Smooth muscle cell (in vitro differentiated cells): ENCODE measurements around the gene RALA. TPM values are rescaled to one million over a fixed set of nuclear protein-coding genes. Genes with fewer than 3 reads are reported as not detected.
A peak's percentile ranks its signal among the peaks of the same experiment; 100 is the strongest.
"Not testable (repeated sequence)": the region's sequence is repeated elsewhere in the genome, so short reads cannot be mapped to it uniquely, and the experiment has no call there.

ENCODE experiments used
- DNase-seq: peaks from one replicate; lab custom pipeline; 2025; ENCODE audit not compliant: unreplicated experiment; lab: John Stamatoyannopoulos, UW
- H2AFZ ChIP-seq: fragments of 200-600 bp; sonication (generic); 2 replicates; pipeline ENCODE4 v1.6.0; 2016; ENCODE audit warnings: antibody characterized with exemption, low read depth, mild to moderate bottlenecking
- H3F3A ChIP-seq: fragments of 200-600 bp; sonication (generic); 2 replicates; pipeline ENCODE4 v1.6.0; 2017; ENCODE audit warnings: antibody characterized with exemption, low read depth
- H3K27ac ChIP-seq: fragments of 200-600 bp; sonication (generic); 2 replicates; pipeline ENCODE4 v1.5.1; 2016; ENCODE audit warnings: low read depth, mild to moderate bottlenecking
- H3K27me3 ChIP-seq: fragments of 200-600 bp; sonication (generic); 2 replicates; pipeline ENCODE4 v1.6.1; 2016; ENCODE audit warnings: low read depth, mild to moderate bottlenecking
- H3K36me3 ChIP-seq: fragments of 200-600 bp; sonication (generic); 2 replicates; pipeline ENCODE4 v1.5.1; 2016; ENCODE audit warnings: low read depth
- H3K4me1 ChIP-seq: fragments of 200-600 bp; sonication (generic); 2 replicates; pipeline ENCODE4 v1.5.1; 2016; ENCODE audit warnings: low read depth
- H3K4me2 ChIP-seq: fragments of 200-600 bp; sonication (generic); 2 replicates; pipeline ENCODE4 v1.6.0; 2016; ENCODE audit warnings: mild to moderate bottlenecking
- H3K4me3 ChIP-seq: fragments of 200-600 bp; sonication (generic); 2 replicates; pipeline ENCODE4 v1.5.1; 2016; ENCODE audit warnings: mild to moderate bottlenecking
- H3K79me2 ChIP-seq: fragments of 200-600 bp; sonication (generic); 2 replicates; pipeline ENCODE4 v1.6.0; 2016; ENCODE audit warnings: low read depth, mild to moderate bottlenecking
- H3K9ac ChIP-seq: fragments of 200-600 bp; sonication (generic); 2 replicates; pipeline ENCODE4 v1.6.0; 2016; ENCODE audit warnings: low read depth
- H3K9me3 ChIP-seq: fragments of 200-600 bp; sonication (generic); replicated peaks from 2 replicates; pipeline ENCODE4 v1.5.1; 2016; ENCODE audit warnings: low read depth
- H4K20me1 ChIP-seq: fragments of 200-600 bp; sonication (generic); 2 replicates; pipeline ENCODE4 v1.6.0; 2016; ENCODE audit warnings: low read depth
- WGBS: methylation state at CpG from one replicate; pipeline ENCODE4 v1.1.7; 2016; ENCODE audit warnings: low lambda C conversion rate; 5-methylcytosine and 5-hydroxymethylcytosine counted together
- polyA plus RNA-seq: library from polyadenylated mRNA; unstranded; fragments of >200 nt; fragmentation: Nextera tagmentation; extraction: Ambion mirVana; gene quantifications from 2 replicates; pipeline ENCODE4 v1.2.1, GENCODE V29; 2016
- total RNA-seq: library from RNA; depleted of rRNA; stranded (reverse); fragments of >200 nt; gene quantifications from 2 replicates; pipeline ENCODE4 v1.2.3, GENCODE V29; 2014
- TF ChIP-seq, protein P1 (sequence below): fragments of 200-600 bp; sonication (generic); IDR thresholded peaks from 2 replicates; pipeline ENCODE4 v1.5.1; 2017; ENCODE audit warnings: borderline replicate concordance, mild to moderate bottlenecking, antibody characterized with exemption; ENCODE audit not compliant: insufficient read depth, poor library complexity, severe bottlenecking

Gene RALA
- total and polyA plus RNA-seq, 2 experiments from 2014 or later: 19.5 to 42.8 TPM

DNA sequence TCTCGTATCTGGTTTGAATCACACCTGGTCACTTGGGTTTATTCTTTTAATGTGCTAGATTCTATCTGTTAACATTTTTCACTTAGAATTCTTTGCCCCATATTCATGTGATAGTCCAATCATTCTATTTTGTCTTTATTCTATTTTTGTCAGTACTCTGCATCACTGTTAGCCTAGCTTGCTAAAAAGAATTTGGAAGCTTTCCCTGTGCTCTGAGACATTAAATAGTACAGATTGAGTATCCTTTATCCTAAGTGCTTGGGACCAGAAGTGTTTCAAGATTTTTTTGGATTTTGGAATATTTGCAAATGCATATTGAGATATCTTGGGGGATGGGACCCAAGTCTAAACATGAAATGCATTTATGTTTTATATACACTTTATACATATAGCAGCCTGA lies 51.0 kb downstream of the RALA start:
- TF ChIP-seq, protein P1, sequence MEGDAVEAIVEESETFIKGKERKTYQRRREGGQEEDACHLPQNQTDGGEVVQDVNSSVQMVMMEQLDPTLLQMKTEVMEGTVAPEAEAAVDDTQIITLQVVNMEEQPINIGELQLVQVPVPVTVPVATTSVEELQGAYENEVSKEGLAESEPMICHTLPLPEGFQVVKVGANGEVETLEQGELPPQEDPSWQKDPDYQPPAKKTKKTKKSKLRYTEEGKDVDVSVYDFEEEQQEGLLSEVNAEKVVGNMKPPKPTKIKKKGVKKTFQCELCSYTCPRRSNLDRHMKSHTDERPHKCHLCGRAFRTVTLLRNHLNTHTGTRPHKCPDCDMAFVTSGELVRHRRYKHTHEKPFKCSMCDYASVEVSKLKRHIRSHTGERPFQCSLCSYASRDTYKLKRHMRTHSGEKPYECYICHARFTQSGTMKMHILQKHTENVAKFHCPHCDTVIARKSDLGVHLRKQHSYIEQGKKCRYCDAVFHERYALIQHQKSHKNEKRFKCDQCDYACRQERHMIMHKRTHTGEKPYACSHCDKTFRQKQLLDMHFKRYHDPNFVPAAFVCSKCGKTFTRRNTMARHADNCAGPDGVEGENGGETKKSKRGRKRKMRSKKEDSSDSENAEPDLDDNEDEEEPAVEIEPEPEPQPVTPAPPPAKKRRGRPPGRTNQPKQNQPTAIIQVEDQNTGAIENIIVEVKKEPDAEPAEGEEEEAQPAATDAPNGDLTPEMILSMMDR: no peak
- H3K79me2 ChIP-seq: peaks cover 49% of the 10 kb centered on the region
- 94% methylated on average over 1 of the region's 1 CpG for WGBS
- H3K36me3 ChIP-seq: no peaks in the 10 kb centered on the region
- H3K9me3 ChIP-seq: no peaks in the 10 kb centered on the region
- H3K27me3 ChIP-seq: no peaks in the 10 kb centered on the region
- H3K4me1 ChIP-seq: peaks cover 10% of the 10 kb centered on the region
- no peak overlapping the region for H3K4me2 ChIP-seq
- no peak overlapping the region for H3K9ac ChIP-seq
- H3K4me3 ChIP-seq: no peak overlapping the region
- H4K20me1 ChIP-seq: peaks cover 89% of the 10 kb centered on the region
- peaks cover 4% of the 10 kb centered on the region for H3F3A ChIP-seq
- H3K27ac ChIP-seq: no peak overlapping the region
- DNase-seq: no peak
- no peak overlapping the region for H2AFZ ChIP-seq

DNA sequence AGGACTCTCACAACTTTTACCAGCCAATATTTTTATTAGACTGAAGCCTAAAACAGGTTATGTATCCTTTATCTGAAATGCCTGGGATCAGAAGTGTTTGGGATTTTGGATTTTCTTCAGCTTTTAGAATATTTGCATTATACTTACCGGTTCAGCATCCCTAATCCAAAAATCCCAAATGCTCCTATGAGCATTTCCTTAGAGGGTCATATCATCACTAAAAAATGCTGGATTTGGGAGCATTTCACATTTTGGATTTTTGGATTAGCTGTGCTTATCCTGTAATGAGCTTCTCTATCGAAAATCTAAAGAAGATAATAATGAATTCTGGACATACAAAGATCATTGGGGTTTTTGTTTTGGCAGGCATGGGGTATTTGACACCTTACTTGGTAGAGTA lies 53.0 kb downstream of the RALA start:
- Histone ChIP-seq H3K4me2 (no peak overlapping the region), H3K27me3 (no peaks in the 10 kb centered on the region), H3K79me2 (peaks cover 49% of the 10 kb centered on the region), H3K4me1 (peaks cover 13% of the 10 kb centered on the region), H3F3A (peaks cover 4% of the 10 kb centered on the region), H3K36me3 (no peaks in the 10 kb centered on the region), H4K20me1 (peaks cover 89% of the 10 kb centered on the region), H3K9me3 (no peaks in the 10 kb centered on the region), H3K9ac (no peak overlapping the region), H2AFZ (no peak overlapping the region), H3K27ac (no peak overlapping the region), H3K4me3 (no peak overlapping the region)
- DNase-seq: no peak
- TF ChIP-seq, protein P1: no peak
- 60% methylated on average over 2 of the region's 2 CpGs for WGBS

DNA sequence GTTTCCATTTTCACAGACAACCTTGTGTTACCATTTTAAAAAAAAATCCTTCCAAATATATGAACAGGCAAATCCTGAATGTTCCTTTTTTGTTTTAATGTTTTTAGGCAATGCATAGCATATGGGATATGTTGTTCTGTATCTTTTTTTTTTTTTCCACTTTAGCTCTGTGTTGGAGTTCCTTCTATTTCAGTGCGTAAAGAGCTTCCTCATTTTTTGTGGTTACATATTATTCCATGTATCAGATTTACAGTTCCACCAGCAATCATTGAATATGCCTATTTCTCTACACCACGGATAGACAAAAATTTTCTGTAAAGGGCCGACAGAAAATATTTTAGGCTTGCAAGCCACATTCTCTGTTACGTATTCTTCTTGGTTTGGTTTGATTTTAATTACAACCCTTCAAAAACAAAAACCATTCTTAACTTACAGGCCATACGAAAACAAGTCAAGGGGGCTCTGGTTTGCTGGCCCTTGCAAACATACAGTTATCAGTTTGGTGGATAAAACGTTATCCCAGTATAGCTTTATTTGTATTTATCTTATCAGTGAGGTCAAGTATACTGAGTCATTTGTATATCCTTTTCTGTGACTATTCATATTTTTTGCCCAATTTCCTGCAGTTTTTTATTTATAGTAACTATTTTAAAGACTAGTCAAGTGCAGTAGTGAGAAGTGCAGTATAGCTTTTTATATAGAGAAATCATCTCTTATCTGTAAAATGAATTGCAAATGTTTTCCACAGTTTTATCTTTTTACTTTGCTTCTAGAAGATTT lies 55.7 kb downstream of the RALA start:
- peaks cover 47% of the 10 kb centered on the region for H3K79me2 ChIP-seq
- H3K9me3 ChIP-seq: no peaks in the 10 kb centered on the region
- peaks cover 20% of the 10 kb centered on the region for H3K4me1 ChIP-seq
- peak overlapping the region; percentile 44 for H3K27ac ChIP-seq
- TF ChIP-seq, protein P1: no peak
- H3K4me3 ChIP-seq: no peak overlapping the region
- no peak overlapping the region for H3K9ac ChIP-seq
- H3K27me3 ChIP-seq: no peaks in the 10 kb centered on the region
- H4K20me1 ChIP-seq: peaks cover 88% of the 10 kb centered on the region
- no peaks in the 10 kb centered on the region for H3K36me3 ChIP-seq
- H3F3A ChIP-seq: peaks cover 26% of the 10 kb centered on the region
- no peak overlapping the region for H2AFZ ChIP-seq
- no peak for DNase-seq
- 20% methylated on average over 6 of the region's 6 CpGs for WGBS
- H3K4me2 ChIP-seq: peak overlapping the region; percentile 67

DNA sequence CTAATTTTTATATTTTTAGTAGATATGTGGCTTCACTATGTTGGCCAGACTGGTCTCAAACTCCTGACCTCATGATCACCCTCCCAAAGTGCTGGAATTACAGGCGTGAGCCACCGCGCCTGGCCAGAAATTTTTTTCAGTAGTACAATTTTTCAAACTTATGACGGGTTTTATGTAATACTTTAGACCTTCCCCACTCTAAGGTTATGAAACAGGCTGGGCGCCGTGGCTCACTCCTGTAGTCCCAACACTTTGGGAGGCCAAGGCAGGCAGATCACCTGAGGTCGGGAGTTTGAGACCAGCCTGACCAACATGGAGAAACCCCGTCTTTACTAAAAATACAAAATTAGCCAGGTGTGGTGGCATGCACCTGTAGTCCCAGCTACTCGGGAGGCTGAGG lies 56.5 kb downstream of the RALA start:
- H3K9ac ChIP-seq, H2AFZ ChIP-seq, H3K9me3 ChIP-seq, H3K27me3 ChIP-seq, H3K27ac ChIP-seq, H3K4me3 ChIP-seq, DNase-seq, H3K36me3 ChIP-seq: not testable (repeated sequence)
- Histone ChIP-seq H4K20me1 (peaks cover 87% of the 10 kb centered on the region), H3K79me2 (peaks cover 45% of the 10 kb centered on the region), H3K4me1 (peaks cover 20% of the 10 kb centered on the region), H3F3A (peaks cover 28% of the 10 kb centered on the region), H3K4me2 (peak overlapping the region; percentile 67)
- 98% methylated on average over 9 of the region's 9 CpGs for WGBS
